K562 (cell line): ENCODE measurements around the gene PPM1N. TPM values are rescaled to one million over a fixed set of nuclear protein-coding genes. Genes with fewer than 3 reads are reported as not detected.

Experiments used
- CEBPG ChIP-seq, 3 experiments: fragments of 200-800 bp in 1 of 3; sonication (Bioruptor generic) in 1 of 3; sonication (generic) in 1 of 3; formaldehyde crosslinking in 1 of 3; IDR thresholded peaks in 2 of 3; conservative IDR thresholded peaks in 1 of 3; 2 replicates each; pipeline versions ENCODE4 v1.6.1 to v1.8.0; 2016 to 2022; ENCODE audit warnings: missing compliant biosample characterization in 2 of 3, missing genetic modification characterization in 2 of 3, mild to moderate bottlenecking in 1 of 3, missing genetic modification reagents in 1 of 3
- DNMT1 ChIP-seq: fragments of 450-650 bp; IDR thresholded peaks from 2 replicates; pipeline ENCODE4 v1.6.1; 2016; ENCODE audit warnings: antibody characterized with exemption, mild to moderate bottlenecking
- E2F8 ChIP-seq: fragments of 450-650 bp; IDR thresholded peaks from 2 replicates; pipeline ENCODE4 v1.7.1; 2018; ENCODE audit warnings: mild to moderate bottlenecking, low read depth; ENCODE audit not compliant: partially characterized antibody
- GTF2E2 ChIP-seq: fragments of 200-800 bp; sonication (Bioruptor generic); IDR thresholded peaks from 2 replicates; pipeline ENCODE4 v1.6.1; 2016; ENCODE audit warnings: missing genetic modification characterization, missing compliant biosample characterization
- HSF4 ChIP-seq: fragments of 250-450 bp; sonication (Bioruptor Pico); IDR thresholded peaks from 2 replicates; pipeline ENCODE4 v2.1.2; 2022; ENCODE audit warnings: mild to moderate bottlenecking, moderate library complexity, borderline replicate concordance
- MEF2D ChIP-seq: conservative IDR thresholded peaks from 2 replicates; pipeline ENCODE4 v1.6.1; 2016; ENCODE audit warnings: low read depth, missing genetic modification characterization, missing compliant biosample characterization
- PATZ1 ChIP-seq: fragments of 250-450 bp; sonication (Bioruptor Pico); IDR thresholded peaks from 2 replicates; pipeline ENCODE4 v1.5.0; 2020; ENCODE audit warnings: mild to moderate bottlenecking, borderline replicate concordance
- THRB ChIP-seq: fragments of 450-650 bp; formaldehyde crosslinking; conservative IDR thresholded peaks from 2 replicates; pipeline ENCODE4 v1.4.0; 2022; ENCODE audit warnings: mild to moderate bottlenecking, missing genetic modification characterization
- ZBTB40 ChIP-seq, 2 experiments: fragments of 450-650 bp in 1 of 2; sonication (generic) in 1 of 2; formaldehyde crosslinking in 1 of 2; IDR thresholded peaks; 2 replicates each; pipeline versions ENCODE4 v1.7.1 to v1.9.0; 2016 to 2022; ENCODE audit warnings: inconsistent platforms in 1 of 2, mild to moderate bottlenecking in 1 of 2, missing genetic modification reagents in 1 of 2
- ZNF354B ChIP-seq: fragments of 250-450 bp; sonication (Bioruptor Pico); IDR thresholded peaks from 2 replicates; pipeline ENCODE4 v1.4.0; 2020
- polyA plus RNA-seq, 8 experiments: library from polyadenylated mRNA; depleted of rRNA in 4 of 8; stranded (reverse) in 5 of 8; unstranded in 3 of 8; fragments of >200 nt; fragmentation: Nextera tagmentation in 2 of 8; fragmentation: Illumina TruSeq in 1 of 8; extraction: Ambion mirVana in 2 of 8; extraction: Trizol in 1 of 8; gene quantifications; 2 replicates each; pipeline versions ENCODE4 v1.2.1 to v1.2.3, GENCODE V29; 2011 to 2014; ENCODE audit warnings: inconsistent platforms in 1 of 8, missing spikeins in 1 of 8
- total RNA-seq, 7 experiments: library from RNA; depleted of rRNA in 6 of 7; stranded (reverse); fragments of >200 nt in 6 of 7; fragmentation: Illumina TruSeq in 2 of 7; extraction: Trizol in 2 of 7; gene quantifications; 2 replicates each; pipeline versions ENCODE4 v1.2.1 to v1.2.3, GENCODE V29; 2011 to 2021; ENCODE audit warnings: low replicate concordance in 1 of 7

Gene PPM1N
- total and polyA plus RNA-seq, 9 of the 15 experiments (the other 6 are each of a cell fraction or from before 2014, with no cell fraction given), result 4.5 to 15.6 (median 8.7) TPM

- TF ChIP-seq GTF2E2 (tag), result no peak; the same call in 1 of the 2 replicates
- no peak for TF ChIP-seq PATZ1 (CRISPR knock-in tag)
- no peak for TF ChIP-seq DNMT1
- TF ChIP-seq HSF4 (CRISPR knock-in tag), result no peak
- TF ChIP-seq E2F8, result no peak
- no peak for TF ChIP-seq ZNF354B (CRISPR knock-in tag)
- peak; percentile 36; the same call in 1 of the 2 replicates for TF ChIP-seq ZBTB40 (IDR thresholded peaks at IDR 0.05)
- TF ChIP-seq ZBTB40 (CRISPR knock-in tag; IDR thresholded peaks at IDR 0.05), result no peak
- TF ChIP-seq THRB, result no peak
- no peak for TF ChIP-seq CEBPG (CRISPR knock-in tag; IDR thresholded peaks at IDR 0.05)
- TF ChIP-seq CEBPG (tag; conservative IDR thresholded peaks at IDR 0.05 in 1 of 2, IDR thresholded peaks at IDR 0.05 in 1 of 2), result no peak
- TF ChIP-seq MEF2D, result no peak
Measured at GRCh38 chr19:45467115-45467455, 31.2 kb upstream of the PPM1N start (continued).
